HepG2 (cell line): Measurements from ENCODE around the gene CD19. TPM values are rescaled to one million over a fixed set of nuclear protein-coding genes. Genes with fewer than 3 reads are reported as not detected.

ENCODE experiments used
- ATAC-seq: fragments of 200-7000 bp; cut with Tn5 transposase; 3 replicates; pipeline ENCODE4 v1.9.1; 2020; ENCODE audit warnings: mild to moderate bottlenecking, moderate library complexity
- BruUV-seq: library from RNA; stranded (reverse); fragments of 400-500 nt; replicated peaks from 2 replicates; lab custom pipeline; 2021; lab: Mats Ljungman, UMichigan
- CTCF ChIA-PET: fragments of 300-600 bp; formaldehyde crosslinking; extraction: SDS; loops from one replicate; lab custom pipeline; 2021; ENCODE audit warnings: low total read pairs, inconsistent platforms, low intra/inter-chr PET ratio; lab: Yijun Ruan, JAX
- POLR2A ChIA-PET: fragments of 350-600 bp; sonication (Branson Sonifier 250); formaldehyde crosslinking; loops from one replicate; lab custom pipeline; 2020; ENCODE audit warnings: antibody characterized with exemption, inconsistent platforms; lab: Yijun Ruan, JAX
- DNase-seq: peaks from one replicate; pipeline ENCODE4 v3.0.0-alpha.2; 2015; ENCODE audit warnings: low spot score
- FAIRE-seq: peaks from 3 replicates; lab custom pipeline; 2011; peaks lifted over from hg19 to GRCh38; lab: Jason Lieb, UNC
- H2AFZ ChIP-seq: one replicate; pipeline ENCODE4 v1.6.1; 2011; ENCODE audit warnings: low read length, inconsistent platforms
- H3K27ac ChIP-seq: fragments of 300-600 bp; 3 replicates; pipeline ENCODE4 v1.8.0; 2011; ENCODE audit warnings: mixed run types, mild to moderate bottlenecking, mixed read lengths, low read length, inconsistent platforms; ENCODE audit not compliant: insufficient read depth; ENCODE audit errors: extremely low read length
- H3K27me3 ChIP-seq, 2 experiments: fragments of 200-600 bp in 1 of 2; 2 replicates in 1 of 2; 3 replicates in 1 of 2; pipeline versions ENCODE4 v1.6.0 to v1.8.0; 2011; ENCODE audit warnings: low read length in 2 of 2, mild to moderate bottlenecking in 2 of 2, moderate library complexity in 2 of 2, inconsistent platforms in 1 of 2; ENCODE audit not compliant: insufficient read depth in 2 of 2, control insufficient read depth in 1 of 2
- H3K36me3 ChIP-seq, 2 experiments: fragments of 200-600 bp in 1 of 2; replicated peaks in 1 of 2; 2 replicates in 1 of 2; 3 replicates in 1 of 2; pipeline versions ENCODE4 v1.5.1 to v1.8.0; 2011; ENCODE audit warnings: low read length in 2 of 2, inconsistent platforms in 1 of 2; ENCODE audit not compliant: insufficient read depth in 2 of 2, control insufficient read depth in 1 of 2
- H3K4me1 ChIP-seq: 2 replicates; pipeline ENCODE4 v1.5.1; 2012; ENCODE audit warnings: low read length, inconsistent platforms; ENCODE audit not compliant: insufficient read depth
- H3K4me2 ChIP-seq: 2 replicates; pipeline ENCODE4 v1.6.0; 2011; ENCODE audit warnings: low read depth, low read length, inconsistent platforms
- H3K4me3 ChIP-seq, 3 experiments: fragments of 200-600 bp in 1 of 3; sonication (generic), shearing (Covaris generic) in 1 of 3; replicated peaks in 1 of 3; 2 replicates each; pipeline ENCODE4 v1.5.1; 2011 to 2016; ENCODE audit warnings: low read length in 3 of 3, inconsistent platforms in 2 of 3, low read depth in 2 of 3, mild to moderate bottlenecking in 2 of 3, control low read depth in 1 of 3, mixed read lengths in 1 of 3; ENCODE audit not compliant: insufficient read depth in 1 of 3
- H3K79me2 ChIP-seq: one replicate; pipeline ENCODE4 v1.6.1; 2011; ENCODE audit warnings: low read length, inconsistent platforms; ENCODE audit not compliant: insufficient read depth
- H3K9ac ChIP-seq: 2 replicates; pipeline ENCODE4 v1.6.0; 2011; ENCODE audit warnings: mild to moderate bottlenecking, low read depth, low read length, inconsistent platforms; ENCODE audit not compliant: insufficient read depth
- H3K9me3 ChIP-seq: 2 replicates; pipeline ENCODE4 v1.5.1; 2012; ENCODE audit warnings: mild to moderate bottlenecking, low read length
- H4K20me1 ChIP-seq: 2 replicates; pipeline ENCODE4 v1.6.0; 2011; ENCODE audit warnings: inconsistent platforms, mild to moderate bottlenecking, low read length, moderate library complexity; ENCODE audit not compliant: insufficient read depth
- AGO2 ChIP-seq: fragments of 200-400 bp; formaldehyde crosslinking; optimal IDR thresholded peaks from 2 replicates; pipeline ENCODE3; 2017; ENCODE audit warnings: mild to moderate bottlenecking, low read depth, low read length, moderate library complexity
- CBX5 ChIP-seq: sonication (generic); formaldehyde crosslinking; IDR thresholded peaks from 2 replicates; pipeline ENCODE4 v1.4.0; 2020; ENCODE audit warnings: missing genetic modification reagents, borderline replicate concordance
- ETV5 ChIP-seq: IDR thresholded peaks from 2 replicates; pipeline ENCODE4 v1.6.1; 2018; ENCODE audit warnings: missing biosample characterization, missing genetic modification reagents, inconsistent platforms, borderline replicate concordance
- MAF1 ChIP-seq: sonication (generic); formaldehyde crosslinking; IDR thresholded peaks from 2 replicates; pipeline ENCODE4 v1.5.0; 2020; ENCODE audit warnings: missing genetic modification reagents, borderline replicate concordance
- MXI1 ChIP-seq: IDR thresholded peaks from 3 replicates; pipeline ENCODE4 v1.6.1; 2012; ENCODE audit warnings: low read depth, low read length, inconsistent platforms, borderline replicate concordance
- REXO4 ChIP-seq: sonication (generic); formaldehyde crosslinking; IDR thresholded peaks from 2 replicates; pipeline ENCODE4 v1.8.0; 2022; ENCODE audit warnings: missing genetic modification reagents, mild to moderate bottlenecking, borderline replicate concordance
- RFX3 ChIP-seq: IDR thresholded peaks from 2 replicates; pipeline ENCODE4 v1.6.1; 2016; ENCODE audit warnings: missing biosample characterization, missing genetic modification reagents
- SPEN ChIP-seq: sonication (generic); formaldehyde crosslinking; IDR thresholded peaks from 2 replicates; pipeline ENCODE4 v1.5.1; 2020; ENCODE audit warnings: low read depth, mild to moderate bottlenecking, missing genetic modification reagents
- TIGD3 ChIP-seq: sonication (generic); formaldehyde crosslinking; IDR thresholded peaks from 2 replicates; pipeline ENCODE4 v1.5.1; 2020; ENCODE audit warnings: mild to moderate bottlenecking, missing genetic modification reagents, borderline replicate concordance
- ZNF251 ChIP-seq: sonication (generic); formaldehyde crosslinking; IDR thresholded peaks from 2 replicates; pipeline ENCODE4 v1.9.0; 2021; ENCODE audit warnings: mild to moderate bottlenecking, missing genetic modification reagents
- ZNF543 ChIP-seq: sonication (generic); formaldehyde crosslinking; IDR thresholded peaks from 2 replicates; pipeline ENCODE4 v1.4.0; 2020; ENCODE audit warnings: mild to moderate bottlenecking, missing genetic modification reagents
- ZNF687 ChIP-seq: sonication (generic); formaldehyde crosslinking; IDR thresholded peaks from 2 replicates; pipeline ENCODE4 v1.5.1; 2020; ENCODE audit warnings: mild to moderate bottlenecking, missing genetic modification reagents, moderate library complexity
- ZNF710 ChIP-seq: sonication (generic); formaldehyde crosslinking; IDR thresholded peaks from 2 replicates; pipeline ENCODE4 v1.5.0; 2020; ENCODE audit warnings: mild to moderate bottlenecking, missing genetic modification reagents, borderline replicate concordance
- ZNF883 ChIP-seq: sonication (generic); formaldehyde crosslinking; IDR thresholded peaks from 2 replicates; pipeline ENCODE4 v1.5.1; 2020; ENCODE audit warnings: mild to moderate bottlenecking, missing genetic modification reagents; ENCODE audit errors: not compliant biosample characterization
- ZSCAN31 ChIP-seq: sonication (generic); formaldehyde crosslinking; IDR thresholded peaks from 2 replicates; pipeline ENCODE4 v1.5.0; 2020; ENCODE audit warnings: low read depth, mild to moderate bottlenecking, missing genetic modification reagents
- WGBS: methylation state at CpG from one replicate; pipeline ENCODE4 v1.1.6; 2017; ENCODE audit warnings: low lambda C conversion rate; 5-methylcytosine and 5-hydroxymethylcytosine counted together
- in situ Hi-C: cut with HindIII; loops from 2 replicates; pipeline ENCODE4 v1.10.0; 2017; ENCODE audit warnings: low pct_unique_long_range_greater_than_20kb; ENCODE audit not compliant: extremely low pct_ligation_motif_present
- intact Hi-C: fragments of 100-400 bp; cut with micrococcal nuclease; formaldehyde crosslinking; loops from one replicate; pipeline ENCODE4 v1.10.0; 2022; ENCODE audit not compliant: unreplicated experiment
- polyA plus RNA-seq, 8 experiments: library from polyadenylated mRNA; depleted of rRNA in 3 of 8; stranded (reverse) in 7 of 8; unstranded in 1 of 8; fragments of >200 nt; fragmentation: Illumina TruSeq in 4 of 8; extraction: Trizol in 4 of 8; gene quantifications; 2 replicates each; pipeline versions ENCODE4 v1.2.1 to v1.2.3, GENCODE V29; 2011 to 2016; ENCODE audit warnings: low read depth in 4 of 8, missing spikeins in 1 of 8, mixed read lengths in 1 of 8; ENCODE audit not compliant: insufficient read depth in 1 of 8
- total RNA-seq, 5 experiments: library from RNA; depleted of rRNA; stranded (reverse); fragments of >200 nt; fragmentation: Illumina TruSeq; extraction: Trizol; gene quantifications; 2 replicates each; pipeline ENCODE4 v1.2.3, GENCODE V29; 2016; ENCODE audit warnings: low read depth in 1 of 5

The CD19 gene
- total and polyA plus RNA-seq, 2 of the 13 experiments (the other 11 are each of a cell fraction or from before 2014, with no cell fraction given), result 0.55 to 1.1 TPM

GRCh38 chr16:28977703-28978662 lies 46.2 kb downstream of the CD19 start:
- Histone ChIP-seq H3K4me3 (no peak overlapping the region), H3K79me2 (peaks cover 17% of the 10 kb centered on the region), H3K27ac (no peak overlapping the region), H3K4me2 (no peak overlapping the region), H3K36me3 (peaks cover 19 to 34% of the 10 kb centered on the region in 2 experiments), H3K4me1 (peaks cover 24% of the 10 kb centered on the region), H3K9ac (no peak overlapping the region), H3K9me3 (no peaks in the 10 kb centered on the region), H4K20me1 (no peaks in the 10 kb centered on the region; the same call in 1 of the 2 replicates), H3K27me3 (no peaks in the 10 kb centered on the region; a peak in 1 of 5 replicates), H2AFZ (no peak overlapping the region)
- ChIA-PET POLR2A (interaction anchor here (0.7 to 0.9 kb wide), 2 partner anchors 27 to 115 kb away, joined by 3 read pairs; partner anchors contain the start of gene NFATC2IP), CTCF (no interaction called here)
- BruUV-seq, result no TSS peak
- in situ Hi-C loops (no loop called here), intact Hi-C loops (no loop called here)
- ATAC-seq (0 out of 3 replicates have a peak, but pooled peaks have one; percentile 8), DNase-seq (peak; percentile 35), FAIRE-seq (peak; percentile 69)
- WGBS, result 78% methylated on average over 11 of the region's 11 CpGs
- TF ChIP-seq ZNF251 (CRISPR knock-in tag) (no peak), ZSCAN31 (no peak), ZNF687 (no peak; the same call in 1 of the 2 replicates), RFX3 (CRISPR knock-in tag) (no peak), ZNF543 (CRISPR knock-in tag) (no peak), ETV5 (CRISPR knock-in tag) (peak; percentile 8; the same call in 1 of the 2 replicates), ZNF710 (CRISPR knock-in tag) (no peak), SPEN (CRISPR knock-in tag) (no peak), MAF1 (CRISPR knock-in tag) (no peak), MXI1 (no peak), CBX5 (no peak), TIGD3 (CRISPR knock-in tag) (no peak), REXO4 (no peak), ZNF883 (CRISPR knock-in tag) (no peak), AGO2 (no peak)
